ENCODE results near the gene CETP. TPM values are rescaled to one million over a fixed set of nuclear protein-coding genes. Genes with fewer than 3 reads are reported as not detected.

Gene CETP
- total and polyA plus RNA-seq, 2 of the 8 experiments (the other 6 are each of a cell fraction or from before 2014, with no cell fraction given) = not detected

DNA sequence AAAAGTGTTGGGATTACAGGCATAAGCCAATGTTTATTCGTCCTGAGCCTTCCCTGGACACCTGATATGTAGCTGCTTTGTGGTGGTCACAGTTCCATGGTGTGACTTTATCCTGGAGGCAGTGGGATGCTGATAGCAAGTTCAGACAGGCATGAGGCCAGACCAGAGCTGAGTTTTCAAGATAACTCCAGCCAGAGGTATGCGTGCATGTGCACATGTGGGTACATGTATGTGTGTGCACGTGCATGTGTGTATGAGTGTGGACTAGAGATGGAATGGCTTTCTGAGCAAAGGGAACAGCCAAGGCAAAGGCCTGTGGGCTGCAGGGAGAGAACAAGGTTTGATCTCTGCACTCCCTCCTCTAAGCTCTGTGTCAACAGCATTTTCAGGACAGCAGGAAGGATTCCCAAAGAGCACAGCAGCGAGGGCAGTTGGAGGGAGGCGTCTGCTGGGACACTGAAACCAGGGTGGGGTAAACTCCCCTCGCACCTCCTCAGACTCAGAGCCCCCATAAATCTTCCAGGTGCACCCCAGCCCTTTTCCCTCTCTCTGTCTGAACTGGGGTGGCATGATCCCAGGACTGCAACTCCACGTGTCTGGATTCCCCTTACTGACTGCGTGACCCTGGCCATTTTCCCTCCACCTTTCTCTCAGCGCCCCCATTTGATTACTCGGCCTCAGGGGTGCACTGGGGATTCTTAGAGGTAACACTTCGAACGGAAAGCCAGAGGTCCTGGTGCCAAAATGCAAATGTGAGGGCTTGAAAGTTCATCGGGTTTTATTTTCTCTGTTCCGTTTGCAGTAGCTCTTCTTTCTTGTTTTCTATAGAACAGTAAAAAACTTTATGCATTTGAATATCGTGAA, 42.9 kb downstream of the CETP start:
- H4K8ac ChIP-seq (ENCODE audit: extremely low read depth, insufficient read depth, low read length) = no peak overlapping the region
- H3K18ac ChIP-seq (ENCODE audit: extremely low read depth, low read length) = no peak overlapping the region
- no peaks in the 10 kb centered on the region for H3K79me1 ChIP-seq (ENCODE audit: low read depth, low read length)
- peaks cover 0 to 11% (median 6%) of the 10 kb centered on the region in 4 experiments; a peak in 4 of 7 replicates for H3K4me1 ChIP-seq (replicated peaks in 1 of 4; ENCODE audit: control insufficient read depth in 3 of 4, insufficient read depth in 4 of 4, low read length in 3 of 4)
- H4K20me1 ChIP-seq (replicated peaks in 1 of 2; ENCODE audit: control insufficient read depth in 1 of 2, insufficient read depth in 2 of 2, low read length in 2 of 2) = no peaks in the 10 kb centered on the region
- H3K9ac ChIP-seq (replicated peaks in 1 of 4; ENCODE audit: extremely low read depth in 1 of 4, low read depth in 3 of 4, low read length in 3 of 4) = no peak overlapping the region; a peak in 1 of 7 replicates
- CTCF ChIA-PET (ENCODE audit: partially characterized antibody) = interaction anchor here (1.2 to 2.2 kb wide), 8 partner anchors 8 to 47 kb away, joined by 3 to 11 read pairs (median 4); no protein-coding TSS in a partner anchor
- 76% methylated on average over 15 of the region's 15 CpGs; no CpG with 5 or more reads in 1 of the 2 experiments for WGBS, 2 experiments (ENCODE audit: extremely low coverage in 1 of 2, insufficient coverage in 1 of 2, insufficient read length in 1 of 2, insufficient replicate concordance in 2 of 2, low coverage in 1 of 2, low lambda C conversion rate in 2 of 2, missing lambda C conversion rate in 1 of 2)
- H2AFZ ChIP-seq (ENCODE audit: low read length) = peak overlapping the region; percentile 69; the same call in 1 of the 2 replicates
- no peak overlapping the region for H3K27ac ChIP-seq (ENCODE audit: low read depth, low read length)
- H3K9me3 ChIP-seq (ENCODE audit: insufficient read depth in 2 of 2, low read depth in 1 of 2, low read length in 1 of 2) = no peaks in the 10 kb centered on the region
- H2BK20ac ChIP-seq (ENCODE audit: low read length) = peak overlapping the region; percentile 37; the same call in 1 of the 2 replicates
- no peaks in the 10 kb centered on the region for H3K23me2 ChIP-seq (ENCODE audit: low read depth, low read length)
- H3K27me3 ChIP-seq (replicated peaks in 1 of 4; ENCODE audit: control insufficient read depth in 3 of 4, extremely low read depth in 1 of 4, insufficient read depth in 3 of 4, low read length in 3 of 4) = no peaks in the 10 kb centered on the region
- H2BK120ac ChIP-seq (replicated peaks; ENCODE audit: low read depth, low read length) = no peak overlapping the region
- H4K91ac ChIP-seq (replicated peaks; ENCODE audit: insufficient read length, low read length) = no peak overlapping the region
- FAIRE-seq (no peak), DNase-seq (ENCODE audit: low read depth in 1 of 2, low spot score in 2 of 2) (no peak)
- H3K4me3 ChIP-seq (ENCODE audit: extremely low read depth in 1 of 4, insufficient read depth in 2 of 4, low read depth in 3 of 4, low read length in 4 of 4) = no peak overlapping the region
- no peak overlapping the region; the same call in 1 of the 2 replicates for H2BK12ac ChIP-seq (ENCODE audit: low read depth, low read length)
- H3K4me2 ChIP-seq (ENCODE audit: insufficient read depth in 1 of 2, low read depth in 2 of 2, low read length in 2 of 2) = no peak overlapping the region
- peak overlapping the region; percentile 87; the same call in 1 of the 2 replicates for H2AK5ac ChIP-seq (ENCODE audit: low read depth, low read length)
- no peak overlapping the region for H3K23ac ChIP-seq (ENCODE audit: insufficient read length)
- no peak overlapping the region for H2BK5ac ChIP-seq (ENCODE audit: low read depth, low read length)
- no peak overlapping the region for H2BK15ac ChIP-seq (ENCODE audit: low read length)
- no peak overlapping the region for H3K14ac ChIP-seq (ENCODE audit: insufficient read length)
- no peak overlapping the region for H3K4ac ChIP-seq (replicated peaks; ENCODE audit: insufficient read length, low read depth, low read length)
- TF ChIP-seq EZH2 (IDR thresholded peaks at IDR 0.05; ENCODE audit: low read depth, low read length, severe bottlenecking) = no peak
- no peak for TF ChIP-seq BACH1 (IDR thresholded peaks at IDR 0.05; ENCODE audit: low read length)
- TF ChIP-seq, protein P1, sequence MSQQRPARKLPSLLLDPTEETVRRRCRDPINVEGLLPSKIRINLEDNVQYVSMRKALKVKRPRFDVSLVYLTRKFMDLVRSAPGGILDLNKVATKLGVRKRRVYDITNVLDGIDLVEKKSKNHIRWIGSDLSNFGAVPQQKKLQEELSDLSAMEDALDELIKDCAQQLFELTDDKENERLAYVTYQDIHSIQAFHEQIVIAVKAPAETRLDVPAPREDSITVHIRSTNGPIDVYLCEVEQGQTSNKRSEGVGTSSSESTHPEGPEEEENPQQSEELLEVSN (IDR thresholded peaks at IDR 0.05) = peak; percentile 64; the same call in 1 of the 2 replicates
- no peaks in the 10 kb centered on the region for H3K79me2 ChIP-seq (ENCODE audit: control insufficient read depth in 1 of 2, insufficient read depth in 2 of 2, low read length in 2 of 2)
- H3K56ac ChIP-seq (replicated peaks; ENCODE audit: insufficient read length, low read depth, low read length) = no peak overlapping the region
- no peaks in the 10 kb centered on the region for H3K36me3 ChIP-seq (ENCODE audit: control insufficient read depth in 2 of 4, insufficient read depth in 4 of 4, low read length in 3 of 4)
- no peak overlapping the region for H4K5ac ChIP-seq (ENCODE audit: insufficient read length, low read depth, low read length)
- POLR2A ChIA-PET (ENCODE audit: partially characterized antibody) = interaction anchor here (1.6 kb wide), 1 partner anchor 9 kb away, joined by 3 read pairs; no protein-coding TSS in a partner anchor
